GM12874 (cell line): ENCODE results near the gene MALT1.

Experiments
- CTCF ChIP-seq: IDR thresholded peaks from 2 replicates; pipeline ENCODE4 v1.5.1; 2011; ENCODE audit warnings: low read depth, mild to moderate bottlenecking, control low read depth, low read length, moderate library complexity; ENCODE audit not compliant: insufficient read depth

The MALT1 gene

DNA sequence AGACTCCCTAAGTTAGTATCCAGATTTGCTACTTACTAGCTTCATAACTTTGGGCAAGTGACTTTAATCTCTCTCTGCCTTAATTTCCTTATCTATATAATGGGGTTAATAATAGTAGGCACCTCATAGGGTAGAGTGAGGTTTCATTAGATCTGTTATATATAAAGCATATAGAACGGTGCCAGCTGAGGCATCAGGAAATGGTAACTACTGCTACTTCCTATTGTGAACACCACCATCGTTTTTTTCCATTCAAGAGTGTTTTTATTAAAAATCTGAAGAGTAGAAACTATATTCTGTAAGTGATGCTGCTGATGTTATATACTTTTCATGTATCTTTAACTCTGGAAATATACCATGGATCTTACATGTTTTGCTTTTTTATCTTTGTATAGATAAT, 44.3 kb downstream of the MALT1 start:
- TF ChIP-seq CTCF: no peak

GRCh38 chr18:58716060-58716756, 44.9 kb downstream of the MALT1 start:
- TF ChIP-seq CTCF: no peak

DNA sequence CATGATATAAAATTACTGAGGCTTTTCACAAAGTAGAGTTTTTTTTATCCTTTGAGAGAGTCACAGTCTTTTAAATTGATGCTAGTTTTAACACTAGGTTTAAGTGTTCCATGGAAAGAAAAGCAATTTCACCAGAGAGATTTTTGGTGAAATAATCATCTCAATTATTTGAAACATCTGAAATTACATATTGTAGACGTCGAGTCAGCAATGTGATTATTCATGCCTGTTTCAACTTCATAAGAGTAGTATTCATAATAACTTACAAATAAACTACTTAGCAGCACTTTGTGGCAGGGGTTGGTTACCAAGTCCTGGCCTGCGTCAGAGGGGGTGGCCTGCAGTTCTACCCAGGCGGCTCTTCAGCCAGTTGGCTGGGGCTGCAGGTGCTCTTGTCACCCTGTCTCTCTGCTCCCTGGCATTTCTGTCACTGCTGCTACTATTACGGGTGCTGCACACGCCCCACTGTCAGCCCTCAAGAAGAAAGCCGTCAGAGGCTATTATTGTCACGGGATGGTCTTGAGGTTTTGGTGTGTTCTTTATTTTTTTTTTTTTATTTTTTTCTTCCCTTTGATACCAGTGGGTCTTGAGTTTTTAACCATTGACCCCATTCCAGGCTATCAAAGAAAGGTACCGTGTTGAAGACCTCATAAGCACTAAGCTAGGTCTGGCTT, 50.4 kb downstream of the MALT1 start:
- no peak for TF ChIP-seq CTCF

DNA sequence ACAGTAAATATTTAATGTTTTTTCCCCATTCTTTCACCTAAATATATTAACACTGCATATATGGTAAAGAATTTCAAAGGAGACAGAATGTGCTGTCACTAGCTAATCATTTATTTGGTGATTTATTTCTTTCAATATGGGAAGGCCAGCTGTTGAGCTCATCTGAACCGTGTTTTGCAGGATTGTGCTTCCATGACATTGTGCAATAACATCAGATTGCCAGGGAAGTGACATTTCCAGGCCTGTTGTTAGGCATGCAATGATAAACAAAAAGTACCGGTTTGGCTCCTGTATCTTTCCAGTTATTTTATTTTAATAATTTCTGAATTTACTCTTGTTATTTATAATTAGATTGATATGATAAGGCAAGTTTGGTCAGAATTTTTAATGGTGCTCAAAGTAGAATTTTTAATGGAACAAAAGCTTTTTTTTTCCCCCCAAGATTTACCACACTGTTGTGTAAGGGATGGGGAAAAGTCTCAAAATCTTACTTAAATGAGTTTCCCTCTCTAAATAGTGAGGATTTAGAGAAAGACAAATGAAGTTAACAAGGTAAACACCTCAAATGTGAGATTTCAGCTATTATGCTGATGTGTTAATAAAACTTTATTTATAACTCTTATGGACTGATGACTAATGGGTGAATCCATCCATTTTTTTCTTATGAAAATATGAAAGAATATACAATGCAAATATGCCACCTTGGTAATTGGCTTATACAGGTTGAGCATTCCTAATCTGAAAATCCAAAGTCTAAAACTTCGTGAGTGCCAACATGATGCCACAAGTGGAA, 52.7 kb downstream of the MALT1 start:
- TF ChIP-seq CTCF: no peak

GRCh38 chr18:58726671-58727070, 55.4 kb downstream of the MALT1 start:
- TF ChIP-seq CTCF: no peak

DNA sequence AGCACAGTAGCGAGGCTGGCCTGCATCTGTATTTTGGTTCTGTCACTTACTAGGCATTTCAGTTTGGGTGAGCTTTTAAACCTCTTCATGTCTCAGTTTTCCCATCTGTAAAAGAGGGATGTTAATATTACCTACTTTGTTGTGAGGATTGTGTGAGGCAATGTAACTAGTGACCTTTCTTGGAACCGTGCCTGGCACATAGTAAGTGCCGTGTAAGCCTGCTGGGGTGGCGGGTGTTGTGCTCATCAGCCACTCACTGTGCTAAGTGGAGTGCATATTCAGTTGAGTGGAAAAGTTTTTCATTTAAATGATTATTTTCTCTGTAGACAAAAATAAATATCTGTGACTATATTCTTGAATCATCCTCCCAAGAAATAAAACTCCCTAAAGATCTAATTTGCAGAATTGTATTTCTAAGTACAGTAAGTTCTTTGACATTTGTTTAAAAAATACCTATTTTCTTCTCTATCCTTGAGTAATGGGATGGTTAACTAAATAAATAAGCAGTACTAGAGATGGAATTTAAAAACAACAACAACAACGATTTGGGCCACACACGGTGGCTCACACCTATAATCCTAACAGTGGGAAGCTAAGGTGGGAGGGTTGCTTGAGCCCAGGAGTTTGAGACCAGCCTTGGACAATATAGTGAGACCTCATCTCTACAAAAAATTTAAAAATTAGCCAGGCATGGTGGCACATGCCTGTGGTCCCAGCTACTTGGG, 56.7 kb downstream of the MALT1 start:
- TF ChIP-seq CTCF: no peak

- TF ChIP-seq CTCF: no peak
These were observed 57.5 kb downstream of the MALT1 start for GRCh38 chr18:58728719-58729118.
